Stimulated activated CD8-positive, alpha-beta memory T cell treated with anti-CD3 and anti-CD28 coated beads, Interleukin-15, amount 100 ng/mL, for 1 hour (primary cell): ENCODE results near the gene ZNF496.
A peak's percentile ranks its signal among the peaks of the same experiment; 100 is the strongest.
"Not testable (repeated sequence)": the region's sequence is repeated elsewhere in the genome, so short reads cannot be mapped to it uniquely, and the experiment has no call there.

Source experiments
- DNase-seq: peaks from one replicate; pipeline ENCODE4 v3.0.0-alpha.2; 2020; ENCODE audit warnings: low read depth

The ZNF496 gene

GRCh38 chr1:247331525-247332214 is at the start of gene ZNF496:
ZNF496 (minus strand) TSS chr1:247331867; CDS start chr1:247329578, 2,289 bp downstream.
- DNase-seq: peak; percentile 24

GRCh38 chr1:247378334-247379073 is 46.8 kb upstream of the ZNF496 start:
- DNase-seq: no peak

- DNase-seq: not testable (repeated sequence)
Observed at GRCh38 chr1:247377656-247378055, 46.0 kb upstream of the ZNF496 start.

- DNase-seq: no peak
Observed at GRCh38 chr1:247376659-247377058, 45.0 kb upstream of the ZNF496 start.

GRCh38 chr1:247375747-247376146 is 44.1 kb upstream of the ZNF496 start:
- DNase-seq: no peak

GRCh38 chr1:247374651-247375334 is 43.1 kb upstream of the ZNF496 start:
- not testable (repeated sequence) for DNase-seq

GRCh38 chr1:247373721-247374141 is 42.1 kb upstream of the ZNF496 start:
- DNase-seq: peak; percentile 40

GRCh38 chr1:247371801-247372259 is 40.2 kb upstream of the ZNF496 start:
- no peak for DNase-seq

GRCh38 chr1:247370786-247371732 is 39.4 kb upstream of the ZNF496 start:
- DNase-seq: no peak

- DNase-seq: no peak
Observed at GRCh38 chr1:247368490-247369145, 37.0 kb upstream of the ZNF496 start.

GRCh38 chr1:247367786-247368422 is 36.2 kb upstream of the ZNF496 start:
- no peak for DNase-seq

GRCh38 chr1:247366926-247367645 is 35.4 kb upstream of the ZNF496 start:
- no peak for DNase-seq

GRCh38 chr1:247366345-247366744 is 34.7 kb upstream of the ZNF496 start:
- DNase-seq: not testable (repeated sequence)

GRCh38 chr1:247365023-247365422 is 33.4 kb upstream of the ZNF496 start:
- DNase-seq: no peak

GRCh38 chr1:247363000-247363399 is 31.3 kb upstream of the ZNF496 start:
- DNase-seq: not testable (repeated sequence)

- DNase-seq: no peak
Observed at GRCh38 chr1:247362153-247362552, 30.5 kb upstream of the ZNF496 start.

GRCh38 chr1:247360991-247361731 is 29.5 kb upstream of the ZNF496 start:
- no peak for DNase-seq

GRCh38 chr1:247360116-247360898 is 28.6 kb upstream of the ZNF496 start:
- no peak for DNase-seq
